H1 (cell line): Measurements from ENCODE around the gene PTPRC.

Source experiments
- CTCF ChIP-seq, 3 experiments: IDR thresholded peaks; 1 replicate in 2 of 3; 2 replicates in 1 of 3; pipeline versions ENCODE4 v1.5.1 to v1.6.1; 2011; ENCODE audit warnings: low read length in 3 of 3, mild to moderate bottlenecking in 3 of 3, inconsistent platforms in 2 of 3, low read depth in 1 of 3, moderate library complexity in 1 of 3; ENCODE audit not compliant: insufficient read depth in 1 of 3; ENCODE audit errors: control extremely low read depth in 1 of 3
- EP300 ChIP-seq, 2 experiments: IDR thresholded peaks; 1 replicate in 1 of 2; 2 replicates in 1 of 2; pipeline ENCODE4 v1.6.1; 2011 to 2012; ENCODE audit warnings: low read depth in 2 of 2, low read length in 2 of 2, mild to moderate bottlenecking in 2 of 2, borderline replicate concordance in 1 of 2, inconsistent platforms in 1 of 2, moderate library complexity in 1 of 2
- JUN ChIP-seq: IDR thresholded peaks from 2 replicates; pipeline ENCODE4 v1.6.1; 2011; ENCODE audit warnings: low read depth, mild to moderate bottlenecking, improper control_type of control experiment, low read length

GRCh38 chr1:198628067-198628455 lies 10.8 kb upstream of the PTPRC start:
- TF ChIP-seq EP300 (IDR thresholded peaks at IDR 0.05; ENCODE audit: borderline replicate concordance in 1 of 2, low read depth in 2 of 2, low read length in 2 of 2): no peak
- no peak for TF ChIP-seq CTCF (IDR thresholded peaks at IDR 0.05; ENCODE audit: control extremely low read depth in 1 of 3, insufficient read depth in 1 of 3, low read depth in 1 of 3, low read length in 3 of 3)
- TF ChIP-seq JUN: no peak
